Glomerular visceral epithelial cell (primary cell): ENCODE results near the gene SENP7.
"Not testable (repeated sequence)": the region's sequence is repeated elsewhere in the genome, so short reads cannot be mapped to it uniquely, and the experiment has no call there.

Experiments used
- DNase-seq: peaks from one replicate; pipeline ENCODE4 v3.0.0-alpha.2; 2016; ENCODE audit errors: extremely low spot score

The SENP7 gene

DNA sequence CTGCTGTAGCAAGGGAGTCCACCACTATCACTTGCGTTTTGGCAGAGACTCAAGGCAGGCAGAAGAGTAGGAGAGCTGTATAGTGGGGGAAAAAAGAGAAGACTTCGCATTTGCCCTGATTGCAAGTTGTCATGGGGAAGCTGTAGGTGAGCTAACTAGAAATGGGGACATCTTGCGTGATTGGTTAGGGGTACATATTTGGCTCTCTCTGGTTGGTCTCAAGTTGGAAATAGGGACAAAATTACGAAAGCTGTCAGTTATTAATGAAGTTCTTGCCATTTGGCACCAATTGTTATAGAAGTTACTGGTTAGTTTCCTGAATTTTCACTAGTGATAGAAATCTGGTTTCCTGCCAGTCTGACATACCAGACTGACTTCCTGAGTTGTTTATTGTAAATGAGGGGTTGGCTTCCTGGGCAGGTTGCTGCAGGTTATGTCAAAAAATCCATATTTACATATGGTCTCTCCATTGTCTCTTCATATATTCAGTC lies 8.2 kb upstream of the SENP7 start:
- DNase-seq, result no peak

DNA sequence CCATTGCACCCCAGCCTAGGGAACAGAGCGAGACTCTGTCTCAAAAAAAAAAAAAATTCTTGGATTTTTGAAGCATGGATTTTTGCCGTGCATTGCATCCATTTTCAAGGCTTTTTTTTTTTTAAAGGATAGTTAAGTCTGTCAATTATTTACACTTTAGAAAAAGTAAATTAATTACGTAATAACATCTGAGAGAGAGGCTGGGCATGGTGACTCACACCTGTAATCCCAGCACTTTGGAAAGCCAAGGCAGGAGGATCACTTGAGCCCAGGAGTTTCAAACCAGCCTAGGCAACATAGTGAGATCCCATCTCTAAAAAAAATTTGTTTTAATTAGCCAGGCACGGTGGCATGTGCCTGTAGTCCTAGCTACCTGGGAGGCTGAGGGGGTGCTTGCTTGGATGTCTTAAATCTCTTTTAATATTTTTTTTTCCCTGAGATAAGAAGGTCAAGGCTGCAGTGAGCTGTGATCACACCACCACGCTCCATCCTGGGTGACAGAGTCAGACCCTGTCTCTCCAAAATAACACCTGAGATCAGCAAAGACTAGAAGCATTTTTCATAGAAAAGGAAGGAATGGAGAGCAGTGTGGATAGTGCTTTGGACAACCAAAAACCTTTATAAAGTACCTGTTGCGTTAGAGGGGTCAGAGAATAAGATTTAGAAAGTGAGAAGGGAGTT lies 6.8 kb upstream of the SENP7 start:
- DNase-seq, result peak; percentile 38

DNA sequence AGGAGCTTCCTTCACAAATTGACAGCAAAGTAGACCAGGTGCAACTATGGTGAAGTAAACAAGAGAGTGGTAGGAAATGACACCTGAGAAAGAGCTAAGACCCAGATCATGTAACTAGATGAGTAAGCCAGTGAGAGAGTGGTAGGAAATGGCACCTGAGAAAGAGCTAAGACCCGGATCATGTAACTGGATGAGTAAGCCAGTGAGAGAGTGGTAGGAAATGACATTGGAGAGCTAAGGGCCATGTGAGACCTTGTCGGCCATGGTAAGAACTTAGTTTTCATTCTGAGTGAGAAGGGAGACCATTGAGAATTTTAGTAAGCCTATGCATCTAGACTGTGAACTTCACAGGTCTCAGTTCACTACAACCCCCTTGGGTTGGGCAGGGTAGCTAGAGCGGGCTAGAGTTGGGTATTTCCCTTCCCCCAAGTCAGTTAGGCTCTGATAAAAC lies 5.4 kb upstream of the SENP7 start:
- peak; percentile 16 for DNase-seq

DNA sequence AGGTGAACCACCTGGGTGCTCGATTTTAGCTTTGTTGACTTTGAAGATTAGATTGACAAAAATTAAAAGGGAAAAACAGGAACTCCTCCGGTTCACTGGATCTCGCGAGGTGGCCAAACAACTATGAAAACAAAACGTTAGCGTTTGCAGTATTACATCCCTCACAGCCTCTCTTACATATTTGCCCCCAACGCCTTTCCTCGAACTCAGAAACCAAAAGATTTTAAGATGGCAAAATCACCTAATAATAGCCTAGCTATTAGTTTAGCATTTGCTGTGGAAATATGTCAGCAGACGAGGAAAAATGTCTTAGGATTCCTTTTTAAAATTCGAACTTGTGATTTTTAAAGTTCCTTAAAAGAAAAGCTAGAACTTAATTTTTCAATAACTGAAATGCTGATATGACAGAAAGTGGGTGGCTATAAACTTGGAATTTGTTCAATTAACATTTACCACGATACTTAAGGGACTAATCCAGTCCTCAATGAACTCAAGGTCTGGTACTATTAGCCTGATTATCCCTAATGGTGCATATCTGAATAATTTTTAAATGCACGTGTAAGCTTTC lies 491 bp upstream of the SENP7 start:
- no peak for DNase-seq

DNA sequence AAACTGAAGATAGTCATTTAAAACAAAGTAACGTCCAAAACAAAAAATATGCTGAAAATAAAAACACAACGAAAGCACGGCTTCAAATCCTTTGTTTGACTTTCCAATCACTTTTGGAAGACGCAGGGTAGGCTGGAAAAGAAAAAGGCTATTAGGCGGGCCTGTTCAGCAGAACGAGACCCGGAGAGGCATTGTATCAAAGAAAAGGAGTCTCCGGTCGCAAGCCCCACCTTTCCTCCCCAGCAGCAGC lies 691 bp downstream of the SENP7 start:
- no peak for DNase-seq

DNA sequence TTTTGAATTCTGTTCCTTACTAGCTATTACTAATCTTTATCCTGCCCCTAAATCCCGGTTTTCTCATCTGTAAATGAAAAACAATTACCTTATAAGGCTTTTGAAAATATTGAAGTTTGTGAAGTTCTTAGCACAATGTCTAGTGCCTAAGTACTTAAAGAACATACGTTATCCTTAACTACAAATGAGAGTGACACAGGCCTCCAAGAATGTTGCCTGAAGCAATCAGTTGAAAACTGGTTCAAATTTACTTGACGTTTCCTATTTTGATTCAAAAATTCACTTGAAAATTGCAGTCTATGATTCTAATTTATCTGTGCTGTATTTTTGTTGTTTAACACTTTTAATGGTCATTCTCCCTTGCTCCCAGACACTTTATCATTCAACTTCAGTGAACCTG lies 3.2 kb downstream of the SENP7 start:
- DNase-seq, result no peak

DNA sequence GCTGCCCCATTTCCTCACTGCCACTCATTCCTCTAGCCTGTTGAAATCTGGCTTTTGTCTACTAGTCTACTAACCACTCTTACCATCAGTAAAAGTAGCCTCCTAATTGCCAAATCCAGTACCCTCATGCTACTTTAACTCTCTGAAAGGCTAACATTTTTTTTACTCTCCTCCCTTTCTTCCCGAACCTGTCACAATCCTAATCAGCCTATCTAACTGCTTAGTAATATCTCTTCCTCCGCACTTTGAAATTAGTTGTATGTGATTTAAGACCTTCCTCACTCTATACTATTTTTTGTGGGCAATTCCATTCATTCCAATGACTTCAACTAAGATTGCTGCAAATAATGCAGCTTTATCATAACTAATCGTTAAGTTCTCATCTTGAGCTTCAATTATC lies 3.7 kb downstream of the SENP7 start:
- no peak for DNase-seq

DNA sequence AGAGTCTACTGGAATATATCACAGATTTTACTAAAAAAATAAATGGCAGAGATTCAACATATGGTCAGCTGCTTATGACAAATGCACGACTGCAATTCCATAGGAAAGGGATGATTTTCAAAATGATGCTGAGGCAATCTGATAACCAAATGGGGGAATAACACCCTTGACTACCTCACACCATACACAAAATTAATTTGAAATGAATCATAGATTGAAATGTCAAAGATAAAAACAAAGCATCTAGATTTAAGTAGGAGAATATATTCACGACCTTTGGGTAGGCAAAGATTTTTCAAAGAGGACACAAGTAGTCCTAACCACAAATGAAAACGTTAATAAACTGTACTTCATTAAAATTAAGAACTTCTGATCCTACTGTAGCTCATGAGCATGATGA lies 11.2 kb downstream of the SENP7 start:
- DNase-seq, result no peak

DNA sequence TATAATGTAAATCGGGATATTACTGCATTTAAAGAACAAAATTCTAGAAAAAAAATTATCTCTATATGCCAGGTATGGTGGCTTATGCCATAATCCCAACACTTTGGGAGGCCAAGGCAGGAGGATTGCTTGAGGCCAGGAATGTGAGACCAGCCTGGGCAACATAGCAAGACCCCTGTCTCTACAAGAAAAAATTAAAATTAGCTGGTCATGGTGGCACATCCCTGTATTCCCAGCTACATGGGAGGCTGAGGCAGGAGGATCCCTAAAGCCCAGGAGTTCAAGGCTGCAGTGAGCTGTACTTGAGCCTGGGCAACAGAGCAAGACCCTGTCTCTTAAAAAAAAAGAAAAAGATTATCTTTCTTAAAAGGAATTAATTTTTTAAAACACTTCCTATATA lies 12.8 kb downstream of the SENP7 start:
- no peak for DNase-seq

DNA sequence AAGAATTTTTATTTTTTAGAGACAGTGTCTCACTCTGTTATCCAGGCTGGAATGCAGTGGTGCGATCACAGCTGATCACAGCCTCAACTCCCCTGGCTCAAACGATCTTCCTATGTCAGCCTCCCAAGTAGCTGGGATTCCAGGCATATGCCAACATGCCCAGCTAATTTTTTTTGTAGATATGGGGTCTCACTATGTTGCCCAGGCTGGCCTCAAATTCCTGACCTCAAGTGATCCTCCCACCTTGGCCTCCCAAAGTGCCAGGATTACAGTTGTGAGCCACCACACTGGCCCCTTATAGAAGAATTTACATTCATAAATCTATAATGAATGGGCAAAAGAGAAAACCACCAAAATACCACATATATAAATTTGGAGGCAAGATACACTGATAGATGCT lies 15.2 kb downstream of the SENP7 start:
- no peak for DNase-seq

DNA sequence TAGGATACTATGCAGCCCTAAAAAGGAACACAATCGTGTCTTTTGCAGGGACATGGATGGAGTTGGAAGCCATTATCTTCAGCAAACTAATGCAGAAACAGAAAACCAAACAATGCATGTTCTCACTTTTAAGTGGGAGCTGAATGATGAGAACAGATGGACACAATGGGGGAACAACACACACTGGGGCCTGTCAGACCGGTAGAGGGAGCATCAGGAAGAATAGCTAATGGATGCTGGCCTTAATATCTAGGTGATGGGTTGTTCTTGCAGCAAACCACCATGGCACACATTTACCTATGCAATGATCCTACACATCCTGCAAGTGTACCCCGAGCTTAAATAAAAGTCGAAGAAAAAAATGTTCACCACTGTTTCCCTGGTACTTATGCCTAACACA lies 17.5 kb downstream of the SENP7 start:
- no peak for DNase-seq

DNA sequence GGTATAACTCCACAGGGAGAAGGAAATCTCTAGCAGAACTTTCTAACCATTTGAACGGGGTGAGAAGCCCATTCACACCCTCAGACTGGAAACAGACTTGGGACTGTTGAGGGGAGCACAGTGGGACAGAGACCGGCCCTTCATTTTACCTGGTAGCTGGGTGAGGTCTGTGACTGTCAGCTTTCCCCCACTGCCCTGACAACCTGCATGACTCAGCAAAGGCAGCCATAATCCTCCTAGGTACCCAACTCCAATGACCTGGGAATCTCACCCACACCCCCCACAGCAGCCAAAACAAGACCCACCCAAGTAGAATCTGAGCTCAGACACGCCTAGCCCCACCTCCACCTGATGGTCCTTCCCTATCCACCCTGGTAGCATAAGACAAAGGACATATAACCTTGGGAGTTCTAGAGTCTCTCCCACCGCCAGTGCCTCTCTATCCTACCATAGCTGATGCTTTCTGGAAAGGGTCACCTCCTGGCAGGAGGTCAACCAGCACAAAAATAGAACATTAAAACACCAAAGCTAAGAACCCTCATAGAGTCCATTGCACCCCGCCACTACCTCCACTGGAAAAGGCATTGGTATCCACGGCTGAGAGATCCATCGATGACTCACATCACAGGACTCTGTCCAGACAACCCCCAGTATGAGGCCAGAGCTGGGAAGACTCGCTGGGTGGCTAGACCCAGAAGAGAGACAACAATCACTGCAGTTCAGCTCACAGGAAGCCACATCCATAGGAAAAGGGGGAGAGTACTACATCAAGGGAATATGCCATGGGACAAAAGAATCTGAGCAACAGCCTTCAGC lies 28.0 kb downstream of the SENP7 start:
- peak; percentile 75 for DNase-seq

DNA sequence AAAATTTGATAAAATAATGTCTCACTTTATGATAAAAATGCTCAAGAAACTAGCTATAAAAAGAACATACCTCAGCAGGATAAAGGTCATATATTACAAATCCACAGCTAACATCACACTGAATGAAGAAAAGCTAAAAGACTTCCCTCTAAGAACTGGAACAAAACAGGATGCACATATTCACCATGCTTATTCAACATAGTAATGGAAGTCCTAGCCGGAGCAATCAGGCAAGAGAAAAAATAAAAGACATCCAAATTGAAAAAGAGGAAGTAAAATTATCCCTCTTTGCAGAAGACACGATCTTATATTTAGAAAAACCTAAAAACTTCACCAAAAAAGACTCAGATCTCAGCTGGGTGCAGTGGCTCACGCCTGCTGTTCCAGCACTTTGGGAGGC lies 34.0 kb downstream of the SENP7 start:
- no peak for DNase-seq

DNA sequence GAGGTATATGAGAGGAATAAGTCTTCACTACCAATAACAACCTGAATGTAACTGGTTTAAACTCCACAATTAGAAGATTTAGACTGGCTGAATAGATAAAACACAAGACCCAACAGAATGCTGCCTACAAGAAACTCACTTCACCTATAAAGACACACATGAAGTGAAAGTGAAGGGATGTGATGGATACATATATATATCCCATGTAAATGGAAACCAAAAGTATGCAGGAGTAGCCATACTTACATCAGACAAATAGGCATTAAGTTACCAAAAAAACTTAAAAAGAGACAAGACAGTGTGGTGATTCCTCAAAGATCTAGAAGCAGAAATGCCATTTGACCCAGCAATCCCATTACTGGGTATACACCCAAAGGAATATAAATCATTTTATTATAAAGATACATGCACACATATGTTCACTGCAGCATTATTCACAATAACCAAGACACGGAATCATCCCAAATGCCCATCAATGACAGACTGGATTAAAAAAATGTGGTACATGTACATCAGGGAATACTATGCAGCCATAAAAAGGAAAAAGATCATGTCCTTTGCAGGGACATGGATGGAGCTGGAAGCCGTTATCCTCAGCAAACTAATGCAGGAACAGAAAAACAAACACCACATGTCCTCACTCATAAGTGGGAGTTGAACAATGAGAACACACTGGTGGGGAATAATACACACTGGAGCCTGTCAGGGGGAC lies 38.0 kb downstream of the SENP7 start:
- DNase-seq, result not testable (repeated sequence)

DNA sequence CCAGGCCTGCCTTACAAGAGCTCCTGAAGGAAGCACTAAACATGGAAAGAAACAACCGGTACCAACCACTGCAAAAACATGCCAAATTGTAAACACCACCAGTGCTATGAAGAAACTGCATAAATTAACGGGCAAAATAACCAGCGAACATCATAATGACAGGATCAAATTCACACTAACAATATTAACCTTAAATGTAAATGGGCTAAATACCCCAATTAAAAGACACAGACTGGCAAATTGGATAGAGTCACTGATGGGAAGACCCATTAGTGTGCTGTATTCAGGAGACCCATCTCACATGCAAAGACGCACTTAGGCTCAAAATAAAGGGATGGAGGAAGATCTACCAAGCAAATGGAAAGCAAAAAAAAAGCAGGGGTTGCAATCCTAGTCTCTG lies 44.3 kb downstream of the SENP7 start:
- DNase-seq, result not testable (repeated sequence)

DNA sequence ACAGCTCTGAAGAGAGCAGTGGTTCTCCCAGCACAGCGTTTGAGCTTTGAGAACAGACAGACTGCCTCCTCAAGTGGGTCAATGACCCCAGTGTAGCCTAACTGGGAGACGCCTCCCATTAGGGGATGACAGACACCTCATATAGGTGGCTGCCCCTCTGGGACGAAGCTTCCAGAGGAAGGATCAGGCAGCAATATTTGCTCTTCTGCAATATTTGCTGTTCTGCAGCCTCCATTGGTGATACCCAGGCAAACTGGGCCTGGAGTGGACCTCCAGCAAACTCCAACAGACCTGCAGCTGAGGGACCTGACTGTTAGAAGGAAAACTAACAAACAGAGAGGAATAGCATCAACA lies 45.7 kb downstream of the SENP7 start:
- DNase-seq, result not testable (repeated sequence)

DNA sequence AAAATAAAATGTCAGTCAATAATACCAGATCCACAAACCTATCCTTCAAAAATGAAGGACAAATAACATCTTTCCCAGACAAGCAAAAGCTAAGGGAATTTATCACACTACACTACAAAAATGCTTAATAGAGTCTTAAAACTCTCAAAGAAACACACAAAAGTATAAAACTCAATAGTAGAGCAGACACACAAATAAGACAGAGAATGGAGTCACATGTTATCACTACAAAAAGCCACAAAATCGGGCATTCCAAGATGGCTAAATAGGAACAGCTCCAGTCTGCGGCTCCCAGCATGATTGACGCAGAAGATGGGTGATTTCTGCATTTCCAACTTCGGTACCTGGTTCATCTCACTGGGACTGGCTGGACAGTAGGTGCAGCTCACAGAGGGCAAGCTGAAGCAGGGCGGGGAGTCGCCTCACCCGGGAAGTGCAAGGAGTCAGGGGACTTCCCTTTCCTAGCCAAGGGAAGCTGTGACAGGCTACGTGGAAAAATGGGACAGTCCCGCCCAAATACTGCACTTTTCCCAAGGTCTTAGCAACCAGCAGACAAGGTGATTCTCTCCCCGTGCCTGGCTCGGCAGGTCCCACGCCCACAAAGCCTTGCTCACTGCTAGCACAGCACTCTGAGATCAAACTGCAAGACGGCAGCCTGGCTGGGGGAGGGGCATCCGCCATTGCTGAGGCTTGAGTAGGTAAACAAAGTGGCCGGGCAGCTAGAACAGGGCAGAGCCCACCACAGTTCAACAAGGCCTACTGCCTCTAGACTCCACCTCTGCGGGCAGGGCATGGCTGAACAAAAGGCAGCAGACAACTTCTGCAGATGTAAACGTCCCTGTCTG lies 46.3 kb downstream of the SENP7 start:
- no peak for DNase-seq

DNA sequence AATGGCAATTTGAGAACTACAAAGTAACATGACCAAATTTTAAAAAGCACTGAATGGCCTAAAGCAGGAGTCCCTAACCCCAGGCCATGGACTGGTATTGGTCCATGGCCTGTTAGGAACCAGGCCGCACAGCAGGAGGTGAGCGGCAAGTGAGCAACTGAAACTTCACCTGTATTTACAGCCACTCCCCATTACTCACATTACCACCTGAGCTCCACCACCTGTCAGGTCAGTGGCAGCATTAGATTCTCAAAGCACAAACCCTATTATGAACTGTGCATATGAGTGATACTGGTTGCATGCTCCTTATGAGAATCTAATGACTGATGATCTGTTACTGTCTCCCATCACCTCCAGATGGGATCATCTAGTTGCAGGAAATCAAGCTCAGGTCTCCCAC lies 48.8 kb downstream of the SENP7 start:
- DNase-seq, result no peak

DNA sequence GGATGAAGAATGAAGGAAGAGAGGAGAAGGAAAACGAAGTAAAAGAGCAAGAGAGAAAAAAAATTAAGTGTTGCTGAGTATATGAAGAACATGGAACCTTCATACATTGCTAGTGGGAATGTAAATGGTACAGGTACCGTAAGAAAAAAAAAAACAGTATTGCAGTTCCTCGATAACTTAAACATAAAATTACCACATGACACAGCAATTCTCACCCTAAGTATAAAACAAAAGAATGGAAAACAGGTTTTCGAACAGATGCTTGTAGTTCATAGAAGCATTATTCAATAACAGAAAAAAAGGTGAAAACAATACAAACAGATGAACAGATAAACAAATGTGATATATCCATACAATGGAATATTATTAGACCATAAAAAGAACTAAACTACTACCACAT lies 51.6 kb downstream of the SENP7 start:
- no peak for DNase-seq

DNA sequence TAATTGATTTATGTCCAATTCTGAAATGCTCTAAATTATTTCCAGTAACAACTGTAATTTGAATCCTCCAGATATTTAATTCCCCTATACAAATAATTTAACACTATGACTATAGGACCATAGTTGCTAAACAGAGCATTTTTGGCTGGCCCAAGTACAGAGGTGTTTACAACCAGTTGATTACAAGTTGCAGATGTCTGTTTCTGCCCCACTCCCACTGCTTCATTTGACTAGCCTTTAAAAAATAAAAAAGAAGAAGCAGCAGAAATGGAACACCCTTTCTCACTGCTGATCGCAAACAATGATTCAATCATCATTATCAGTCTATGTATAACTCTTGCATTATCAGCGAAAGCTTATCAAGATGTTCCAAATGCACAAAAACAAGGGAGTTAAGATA lies 54.6 kb downstream of the SENP7 start:
- DNase-seq, result no peak

DNA sequence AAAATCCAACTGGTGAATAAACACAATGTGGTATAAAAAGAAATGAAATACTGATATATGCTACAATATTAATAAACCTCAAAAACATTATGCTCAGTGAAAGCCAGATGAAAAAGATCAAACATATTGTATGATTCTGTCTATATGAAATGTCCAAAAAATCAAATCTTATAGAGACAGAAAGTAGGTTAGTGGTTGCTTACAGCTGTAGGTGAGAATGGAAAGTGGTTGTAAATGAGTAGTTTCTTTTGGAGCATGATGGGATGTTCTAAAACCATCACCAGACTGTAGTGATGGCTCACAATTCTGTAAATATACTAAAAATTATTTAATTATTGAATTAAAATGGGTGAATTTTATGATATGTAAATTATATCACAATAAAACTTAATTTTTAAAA lies 58.4 kb downstream of the SENP7 start:
- DNase-seq, result no peak

DNA sequence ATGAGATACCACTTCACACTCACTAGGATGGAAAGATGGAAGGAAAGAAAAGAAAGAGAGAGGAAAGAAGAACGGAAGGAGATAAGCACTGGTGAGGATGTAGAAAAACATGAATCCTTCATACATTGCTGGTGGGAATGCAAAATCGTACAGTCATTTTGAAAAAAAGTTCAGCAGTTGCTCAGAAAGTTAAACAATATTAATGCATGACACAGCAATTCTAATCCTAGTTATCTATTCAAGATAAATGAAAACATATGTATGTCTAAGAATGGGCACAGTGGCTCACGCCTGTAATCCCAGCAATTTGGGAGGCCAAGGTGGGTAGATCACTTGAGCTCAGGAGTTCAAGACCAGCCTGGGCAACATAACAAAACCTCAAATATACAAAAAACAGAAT lies 59.1 kb downstream of the SENP7 start:
- DNase-seq, result no peak
